ENCODE measurements around the gene WDR72. TPM values are rescaled to one million over a fixed set of nuclear protein-coding genes. Genes with fewer than 3 reads are reported as not detected.
"Not testable (repeated sequence)": the region's sequence is repeated elsewhere in the genome, so short reads cannot be mapped to it uniquely, and the experiment has no call there.

WDR72 gene
- total and polyA plus RNA-seq, 12 donors: 0.09 TPM; not detected in 11

GRCh38 chr15:53791581-53791980 is 32.1 kb upstream of the WDR72 start:
- no peaks in the 10 kb centered on the region for H3K4me1 ChIP-seq
- TF ChIP-seq CTCF (IDR thresholded peaks at IDR 0.05): no peak
- 62 to 70% methylated on average over 9 of the region's 9 CpGs for WGBS, 2 donors
- no peak overlapping the region for H3K4me3 ChIP-seq
- intact Hi-C loops (cut with DNase I): no loop called here
- no peak overlapping the region for H3K27ac ChIP-seq
- peaks cover 0 to 10% (median 0%) of the 10 kb centered on the region in 7 donors for H3K27me3 ChIP-seq
- no peak for ATAC-seq
- H3K9me3 ChIP-seq: no peaks in the 10 kb centered on the region
- no peak for DNase-seq
- no peaks in the 10 kb centered on the region for H3K36me3 ChIP-seq

- Histone ChIP-seq H3K27me3 (peaks cover 0 to 10% (median 0%) of the 10 kb centered on the region in 7 donors), H3K4me1 (no peaks in the 10 kb centered on the region), H3K27ac (no peak overlapping the region), H3K36me3 (no peaks in the 10 kb centered on the region), H3K9me3 (peaks cover 0 to 4% (median 0%) of the 10 kb centered on the region in 11 donors), H3K4me3 (no peak overlapping the region)
- DNase-seq (no peak), ATAC-seq (no peak)
- no peak for TF ChIP-seq CTCF (IDR thresholded peaks at IDR 0.05)
- 56 to 63% methylated on average over 2 of the region's 2 CpGs for WGBS, 2 donors
- intact Hi-C loops (cut with DNase I): loop anchor here in 2 of 10 donors (10.0 kb wide), 2 partner anchors 45 to 65 kb away; no protein-coding TSS in a partner anchor
These were observed 30.4 kb upstream of the WDR72 start for GRCh38 chr15:53789654-53790375.

GRCh38 chr15:53786401-53786800 is 26.9 kb upstream of the WDR72 start:
- DNase-seq: no peak
- H3K4me1 ChIP-seq: no peaks in the 10 kb centered on the region
- no peak for TF ChIP-seq CTCF (IDR thresholded peaks at IDR 0.05)
- peaks cover 0 to 4% (median 0%) of the 10 kb centered on the region in 11 donors for H3K9me3 ChIP-seq
- 84 to 85% methylated on average over 2 of the region's 2 CpGs for WGBS, 2 donors
- H3K27me3 ChIP-seq: peaks cover 0 to 6% (median 0%) of the 10 kb centered on the region in 7 donors
- H3K27ac ChIP-seq: no peak overlapping the region
- no peaks in the 10 kb centered on the region for H3K36me3 ChIP-seq
- H3K4me3 ChIP-seq: no peak overlapping the region
- ATAC-seq: no peak
- intact Hi-C loops (cut with DNase I): loop anchor here in 2 of 10 donors (10.0 kb wide), 2 partner anchors 48 to 62 kb away; no protein-coding TSS in a partner anchor

- not testable (repeated sequence) for DNase-seq, ATAC-seq, H3K36me3 ChIP-seq, H3K4me3 ChIP-seq, H3K27me3 ChIP-seq, H3K27ac ChIP-seq, H3K4me1 ChIP-seq, H3K9me3 ChIP-seq
- intact Hi-C loops (cut with DNase I): loop anchor here in 2 of 10 donors (10.0 kb wide), 2 partner anchors 50 to 60 kb away; no protein-coding TSS in a partner anchor
- WGBS, 2 donors: 80 to 83% methylated on average over 2 of the region's 2 CpGs
These were observed 25.8 kb upstream of the WDR72 start for GRCh38 chr15:53785241-53785640.

- Histone ChIP-seq H3K4me3 (no peak overlapping the region), H3K27me3 (peaks cover 0 to 47% (median 31%) of the 10 kb centered on the region in 7 donors), H3K27ac (no peak overlapping the region), H3K36me3 (no peaks in the 10 kb centered on the region), H3K4me1 (no peaks in the 10 kb centered on the region), H3K9me3 (no peaks in the 10 kb centered on the region)
- DNase-seq (no peak), ATAC-seq (no peak)
- TF ChIP-seq CTCF (IDR thresholded peaks at IDR 0.05): no peak
- 82 to 86% methylated on average over 2 of the region's 2 CpGs for WGBS, 2 donors
- intact Hi-C loops (cut with DNase I): no loop called here
These were observed 3.5 kb upstream of the WDR72 start for GRCh38 chr15:53762916-53763315.

All from heart right ventricle (tissue), 16 donors.